ENCODE results near the gene KCNH1. TPM values are rescaled to one million over a fixed set of nuclear protein-coding genes. Genes with fewer than 3 reads are reported as not detected.

Gene KCNH1
- total RNA-seq, 1 experiment from 2014 or later, result 3.0 TPM

- Histone ChIP-seq H3K36me3 (no peaks in the 10 kb centered on the region), H3K4me3 (no peak overlapping the region), H3K4me1 (no peaks in the 10 kb centered on the region), H3K9me3 (replicated peaks) (no peaks in the 10 kb centered on the region), H3K27me3 (no peaks in the 10 kb centered on the region), H3K27ac (no peak overlapping the region)
- no peak for DNase-seq
Measured at GRCh38 chr1:210654176-210654981, 479.6 kb downstream of the KCNH1 start.

GRCh38 chr1:210653771-210654170, 480.2 kb downstream of the KCNH1 start:
- Histone ChIP-seq H3K36me3 (no peaks in the 10 kb centered on the region), H3K27me3 (no peaks in the 10 kb centered on the region), H3K27ac (no peak overlapping the region), H3K9me3 (replicated peaks) (no peaks in the 10 kb centered on the region), H3K4me3 (no peak overlapping the region), H3K4me1 (peaks cover 3% of the 10 kb centered on the region)
- peak in 1 of 2 experiments; percentile 34 for DNase-seq

DNA sequence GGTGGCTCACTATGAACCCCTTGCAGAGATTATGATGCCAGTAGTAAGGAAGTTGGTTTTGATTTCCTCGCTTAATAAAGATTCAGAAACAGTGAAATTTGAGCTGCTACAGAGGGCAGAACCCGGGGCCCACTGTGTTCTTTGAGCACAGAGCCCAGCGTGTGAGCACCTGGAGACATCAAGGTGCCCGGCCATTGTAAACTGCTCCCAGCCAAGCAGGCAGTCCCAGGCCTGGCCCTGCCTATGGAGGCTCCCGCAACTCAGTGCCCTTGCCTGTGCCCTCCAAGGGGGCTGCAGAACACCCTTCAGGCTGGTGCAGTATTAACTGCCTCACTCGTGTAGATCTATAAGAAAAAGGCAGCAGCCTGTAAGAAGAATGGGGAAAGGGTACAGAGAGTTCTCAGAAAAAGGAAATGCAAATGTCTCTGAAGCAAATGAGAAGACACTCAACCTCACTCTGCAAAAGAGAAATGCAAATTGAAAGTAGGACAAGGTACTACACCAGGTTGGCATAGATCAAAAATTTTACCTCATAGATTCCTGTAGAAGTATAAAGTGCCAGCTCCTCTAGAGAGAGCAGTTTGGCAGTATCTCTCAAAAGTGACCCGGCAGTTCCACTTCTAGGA, 481.5 kb downstream of the KCNH1 start:
- peaks cover 17% of the 10 kb centered on the region for H3K4me1 ChIP-seq
- no peak overlapping the region for H3K4me3 ChIP-seq
- H3K27me3 ChIP-seq, result no peaks in the 10 kb centered on the region
- H3K9me3 ChIP-seq (replicated peaks), result no peaks in the 10 kb centered on the region
- no peak overlapping the region for H3K27ac ChIP-seq
- no peaks in the 10 kb centered on the region for H3K36me3 ChIP-seq
- no peak for DNase-seq

- no peak for DNase-seq
- peaks cover 35% of the 10 kb centered on the region for H3K4me1 ChIP-seq
- no peak overlapping the region for H3K27ac ChIP-seq
- no peaks in the 10 kb centered on the region for H3K27me3 ChIP-seq
- H3K9me3 ChIP-seq (replicated peaks), result no peaks in the 10 kb centered on the region
- H3K4me3 ChIP-seq, result no peak overlapping the region
- no peaks in the 10 kb centered on the region for H3K36me3 ChIP-seq
Measured at GRCh38 chr1:210650403-210650802, 483.5 kb downstream of the KCNH1 start.

- Histone ChIP-seq H3K27ac (peak overlapping the region; percentile 45; the same call in 1 of the 2 replicates), H3K4me1 (peaks cover 35% of the 10 kb centered on the region), H3K27me3 (no peaks in the 10 kb centered on the region), H3K9me3 (replicated peaks) (no peaks in the 10 kb centered on the region), H3K36me3 (no peaks in the 10 kb centered on the region), H3K4me3 (no peak overlapping the region)
- no peak for DNase-seq
Measured at GRCh38 chr1:210648588-210649269, 485.2 kb downstream of the KCNH1 start.

- Histone ChIP-seq H3K27ac (peak overlapping the region; percentile 45), H3K4me1 (peaks cover 35% of the 10 kb centered on the region), H3K9me3 (replicated peaks) (no peaks in the 10 kb centered on the region), H3K4me3 (no peak overlapping the region), H3K27me3 (no peaks in the 10 kb centered on the region), H3K36me3 (no peaks in the 10 kb centered on the region)
- DNase-seq, result peak; percentile 65 to 77
Measured at GRCh38 chr1:210647406-210648333, 486.3 kb downstream of the KCNH1 start.

DNA sequence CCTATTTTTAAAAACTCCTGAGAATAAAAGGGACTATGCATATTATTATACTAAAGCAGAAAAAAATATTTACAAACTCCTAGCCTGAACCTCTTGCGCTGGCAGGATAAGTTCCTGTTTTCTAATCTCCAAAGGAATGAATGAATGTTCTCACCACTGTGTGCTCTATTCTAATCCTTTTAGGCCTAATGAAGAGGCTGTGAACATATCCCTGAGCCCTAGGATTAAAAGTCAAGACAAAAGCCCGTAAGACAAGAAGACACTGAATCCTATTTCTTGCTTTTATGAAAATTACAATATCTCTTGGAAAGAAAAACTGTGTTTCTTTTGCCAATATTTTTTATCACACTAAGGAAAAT, 487.7 kb downstream of the KCNH1 start:
- Histone ChIP-seq H3K36me3 (no peaks in the 10 kb centered on the region), H3K4me1 (peaks cover 35% of the 10 kb centered on the region), H3K27ac (no peak overlapping the region), H3K4me3 (no peak overlapping the region), H3K9me3 (replicated peaks) (no peaks in the 10 kb centered on the region), H3K27me3 (no peaks in the 10 kb centered on the region)
- peak in 1 of 2 experiments; percentile 42 for DNase-seq

DNA sequence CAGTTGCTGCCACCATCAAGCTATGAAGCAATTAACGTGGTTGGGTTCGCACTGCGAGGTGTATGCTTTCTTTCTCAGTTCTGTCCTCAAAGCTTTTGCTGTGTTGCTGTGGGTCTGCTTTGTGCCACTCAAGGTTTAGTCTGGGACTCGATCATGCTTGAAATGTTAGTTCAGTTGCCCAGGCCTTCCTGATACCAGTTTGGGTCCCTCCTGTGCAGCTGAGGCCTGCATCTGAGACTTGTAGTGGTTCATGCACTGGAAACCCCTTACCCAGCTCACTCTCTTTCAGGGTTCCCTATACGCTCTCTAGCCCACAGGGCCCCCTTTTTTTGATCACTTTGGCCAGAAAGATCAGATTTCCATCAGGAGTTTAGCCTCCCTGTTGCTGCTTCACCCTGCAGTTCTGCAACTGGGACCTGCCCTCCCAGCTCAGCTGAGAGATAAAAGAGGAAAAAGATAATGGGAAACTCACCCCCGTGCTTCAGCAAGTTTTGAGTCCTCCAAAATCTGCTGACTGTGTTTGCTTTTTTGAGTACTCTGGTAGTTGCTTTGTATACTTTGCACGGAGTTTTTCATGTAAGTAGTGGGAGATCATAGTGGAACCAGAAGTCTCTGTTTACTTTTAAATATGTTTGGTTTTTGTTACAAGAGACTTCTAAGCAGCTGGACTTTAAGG, 488.2 kb downstream of the KCNH1 start:
- Histone ChIP-seq H3K9me3 (replicated peaks) (no peaks in the 10 kb centered on the region), H3K4me3 (no peak overlapping the region), H3K27ac (no peak overlapping the region), H3K36me3 (no peaks in the 10 kb centered on the region), H3K4me1 (peaks cover 35% of the 10 kb centered on the region), H3K27me3 (no peaks in the 10 kb centered on the region)
- no peak for DNase-seq

GRCh38 chr1:210641582-210641981, 492.4 kb downstream of the KCNH1 start:
- Histone ChIP-seq H3K27me3 (no peaks in the 10 kb centered on the region), H3K4me3 (no peak overlapping the region), H3K9me3 (replicated peaks) (no peaks in the 10 kb centered on the region), H3K4me1 (peaks cover 10% of the 10 kb centered on the region; the same call in 1 of the 2 replicates), H3K36me3 (no peaks in the 10 kb centered on the region), H3K27ac (no peak overlapping the region)
- DNase-seq, result no peak

- no peak overlapping the region for H3K27ac ChIP-seq
- H3K9me3 ChIP-seq (replicated peaks), result no peaks in the 10 kb centered on the region
- no peak for DNase-seq
- no peaks in the 10 kb centered on the region for H3K36me3 ChIP-seq
- no peak overlapping the region for H3K4me3 ChIP-seq
- H3K27me3 ChIP-seq, result no peaks in the 10 kb centered on the region
- H3K4me1 ChIP-seq, result peaks cover 8% of the 10 kb centered on the region; the same call in 1 of the 2 replicates
Measured at GRCh38 chr1:210635108-210635507, 498.8 kb downstream of the KCNH1 start.

- Histone ChIP-seq H3K27me3 (no peaks in the 10 kb centered on the region), H3K9me3 (replicated peaks) (no peaks in the 10 kb centered on the region; the same call in 1 of the 2 replicates), H3K36me3 (no peaks in the 10 kb centered on the region), H3K4me1 (peaks cover 8% of the 10 kb centered on the region; the same call in 1 of the 2 replicates), H3K27ac (no peak overlapping the region), H3K4me3 (no peak overlapping the region)
- DNase-seq, result no peak
Measured at GRCh38 chr1:210633636-210634035, 500.3 kb downstream of the KCNH1 start.

DNA sequence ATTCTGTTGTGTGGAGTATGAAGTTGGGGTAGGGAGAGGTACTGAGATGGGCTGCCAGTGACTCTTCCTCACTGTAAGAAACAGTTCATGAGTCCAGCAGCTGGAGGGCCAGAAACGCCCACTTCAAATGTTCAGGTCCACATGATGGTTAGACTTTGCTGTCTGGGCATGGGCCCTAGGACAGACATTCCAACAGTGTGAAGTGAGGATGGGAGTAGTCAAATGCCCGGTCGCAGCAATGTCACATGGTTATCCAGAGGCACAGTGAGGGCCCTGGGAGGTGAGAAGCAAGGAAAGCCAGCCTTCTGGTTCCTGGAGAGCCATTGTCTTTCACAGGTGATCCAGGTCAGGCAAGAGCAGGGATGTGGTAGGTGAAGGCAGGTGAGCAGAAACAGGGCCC, 500.8 kb downstream of the KCNH1 start:
- DNase-seq, result no peak
- Histone ChIP-seq H3K4me1 (peaks cover 8% of the 10 kb centered on the region; the same call in 1 of the 2 replicates), H3K36me3 (no peaks in the 10 kb centered on the region), H3K27ac (no peak overlapping the region), H3K4me3 (no peak overlapping the region), H3K27me3 (no peaks in the 10 kb centered on the region), H3K9me3 (replicated peaks) (no peaks in the 10 kb centered on the region; the same call in 1 of the 2 replicates)

- no peak overlapping the region for H3K27ac ChIP-seq
- no peak for DNase-seq
- H3K9me3 ChIP-seq (replicated peaks), result no peaks in the 10 kb centered on the region; the same call in 1 of the 2 replicates
- no peaks in the 10 kb centered on the region for H3K36me3 ChIP-seq
- peaks cover 8% of the 10 kb centered on the region for H3K4me1 ChIP-seq
- H3K4me3 ChIP-seq, result no peak overlapping the region
- no peaks in the 10 kb centered on the region for H3K27me3 ChIP-seq
Measured at GRCh38 chr1:210631399-210631798, 502.5 kb downstream of the KCNH1 start.

DNA sequence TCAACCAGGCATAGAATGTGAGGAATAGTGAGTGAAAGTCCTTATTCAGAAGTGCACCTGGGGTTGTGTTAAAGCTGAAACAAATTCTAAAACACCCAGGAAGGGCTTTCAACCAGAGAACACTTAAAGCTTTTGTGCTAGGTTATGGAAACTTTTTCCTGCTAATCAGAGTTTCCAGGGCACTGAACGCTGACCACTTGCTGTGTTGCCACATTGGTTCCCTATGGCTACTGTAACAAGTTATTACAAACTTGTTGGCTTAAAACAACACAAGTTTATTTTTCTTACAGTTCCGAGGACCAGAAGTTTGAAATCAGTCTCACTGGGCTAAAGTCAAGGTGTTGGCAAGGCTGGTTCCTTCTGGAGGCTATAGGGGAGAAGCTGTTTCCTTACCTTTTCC, 504.7 kb downstream of the KCNH1 start:
- no peaks in the 10 kb centered on the region; the same call in 1 of the 2 replicates for H3K9me3 ChIP-seq (replicated peaks)
- no peak overlapping the region for H3K27ac ChIP-seq
- no peaks in the 10 kb centered on the region for H3K36me3 ChIP-seq
- H3K27me3 ChIP-seq, result no peaks in the 10 kb centered on the region
- DNase-seq, result no peak
- H3K4me3 ChIP-seq, result no peak overlapping the region
- peaks cover 14% of the 10 kb centered on the region for H3K4me1 ChIP-seq

All from SJCRH30 (cell line).